Fibroblast of villous mesenchyme (primary cell): ENCODE data around the gene ARIH2. TPM values are rescaled to one million over a fixed set of nuclear protein-coding genes. Genes with fewer than 3 reads are reported as not detected.

Experiments
- DNase-seq: peaks from one replicate; pipeline ENCODE4 v3.0.0-alpha.2; 2010; ENCODE audit warnings: low read depth
- H3K4me3 ChIP-seq: 2 replicates; pipeline ENCODE4 v1.5.1; 2011; ENCODE audit warnings: low read depth, mild to moderate bottlenecking, low read length
- total RNA-seq: library from RNA; depleted of rRNA; stranded (reverse); fragments of >200 nt; gene quantifications from 2 replicates; pipeline ENCODE4 v1.2.3, GENCODE V29; 2012
- TF ChIP-seq, protein P1 (sequence below): IDR thresholded peaks from 2 replicates; pipeline ENCODE4 v1.5.1; 2012; ENCODE audit warnings: low read depth, mild to moderate bottlenecking, low read length; ENCODE audit not compliant: insufficient read depth

The ARIH2 gene
- total RNA-seq, 1 donor, result 87.2 TPM

DNA sequence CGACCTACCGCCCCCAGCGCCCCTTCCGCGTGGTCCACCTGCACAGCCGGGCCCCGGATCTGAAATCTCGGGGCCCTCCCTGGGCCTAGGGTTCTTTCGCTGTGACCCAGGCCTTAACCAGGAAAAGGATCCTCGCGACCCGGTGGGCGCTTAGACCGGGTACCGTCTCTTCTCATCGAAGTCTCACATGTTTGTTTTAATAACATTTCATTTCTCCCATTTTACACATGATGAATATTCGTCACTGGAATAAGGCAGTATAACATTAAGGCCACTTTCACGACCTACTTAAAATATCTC, 100.0 kb downstream of the ARIH2 start:
- TF ChIP-seq, protein P1, sequence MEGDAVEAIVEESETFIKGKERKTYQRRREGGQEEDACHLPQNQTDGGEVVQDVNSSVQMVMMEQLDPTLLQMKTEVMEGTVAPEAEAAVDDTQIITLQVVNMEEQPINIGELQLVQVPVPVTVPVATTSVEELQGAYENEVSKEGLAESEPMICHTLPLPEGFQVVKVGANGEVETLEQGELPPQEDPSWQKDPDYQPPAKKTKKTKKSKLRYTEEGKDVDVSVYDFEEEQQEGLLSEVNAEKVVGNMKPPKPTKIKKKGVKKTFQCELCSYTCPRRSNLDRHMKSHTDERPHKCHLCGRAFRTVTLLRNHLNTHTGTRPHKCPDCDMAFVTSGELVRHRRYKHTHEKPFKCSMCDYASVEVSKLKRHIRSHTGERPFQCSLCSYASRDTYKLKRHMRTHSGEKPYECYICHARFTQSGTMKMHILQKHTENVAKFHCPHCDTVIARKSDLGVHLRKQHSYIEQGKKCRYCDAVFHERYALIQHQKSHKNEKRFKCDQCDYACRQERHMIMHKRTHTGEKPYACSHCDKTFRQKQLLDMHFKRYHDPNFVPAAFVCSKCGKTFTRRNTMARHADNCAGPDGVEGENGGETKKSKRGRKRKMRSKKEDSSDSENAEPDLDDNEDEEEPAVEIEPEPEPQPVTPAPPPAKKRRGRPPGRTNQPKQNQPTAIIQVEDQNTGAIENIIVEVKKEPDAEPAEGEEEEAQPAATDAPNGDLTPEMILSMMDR, result no peak
- peak overlapping the region; percentile 86 for H3K4me3 ChIP-seq
- peak; percentile 12 for DNase-seq

DNA sequence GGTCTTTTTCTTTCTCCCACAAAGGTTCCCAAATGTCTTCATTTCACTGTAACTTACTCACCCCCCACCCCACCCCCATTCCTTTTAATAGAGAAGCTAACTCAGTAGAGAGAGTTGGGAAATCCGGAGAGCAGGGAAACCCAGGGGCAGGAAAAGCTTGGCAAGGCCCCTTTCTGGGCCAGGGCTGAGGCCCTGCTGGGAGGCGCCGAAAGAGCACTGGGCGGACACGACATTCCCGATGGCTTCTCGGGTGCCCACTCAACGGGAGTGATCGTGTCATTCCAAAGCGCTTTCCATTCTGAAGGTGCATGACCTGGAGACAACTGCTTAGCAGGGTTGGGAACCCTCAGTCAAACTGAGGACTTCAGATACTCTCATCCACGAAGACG, 101.3 kb downstream of the ARIH2 start:
- peak overlapping the region; percentile 91 for H3K4me3 ChIP-seq
- TF ChIP-seq, protein P1, result no peak
- peak; percentile 52 for DNase-seq

DNA sequence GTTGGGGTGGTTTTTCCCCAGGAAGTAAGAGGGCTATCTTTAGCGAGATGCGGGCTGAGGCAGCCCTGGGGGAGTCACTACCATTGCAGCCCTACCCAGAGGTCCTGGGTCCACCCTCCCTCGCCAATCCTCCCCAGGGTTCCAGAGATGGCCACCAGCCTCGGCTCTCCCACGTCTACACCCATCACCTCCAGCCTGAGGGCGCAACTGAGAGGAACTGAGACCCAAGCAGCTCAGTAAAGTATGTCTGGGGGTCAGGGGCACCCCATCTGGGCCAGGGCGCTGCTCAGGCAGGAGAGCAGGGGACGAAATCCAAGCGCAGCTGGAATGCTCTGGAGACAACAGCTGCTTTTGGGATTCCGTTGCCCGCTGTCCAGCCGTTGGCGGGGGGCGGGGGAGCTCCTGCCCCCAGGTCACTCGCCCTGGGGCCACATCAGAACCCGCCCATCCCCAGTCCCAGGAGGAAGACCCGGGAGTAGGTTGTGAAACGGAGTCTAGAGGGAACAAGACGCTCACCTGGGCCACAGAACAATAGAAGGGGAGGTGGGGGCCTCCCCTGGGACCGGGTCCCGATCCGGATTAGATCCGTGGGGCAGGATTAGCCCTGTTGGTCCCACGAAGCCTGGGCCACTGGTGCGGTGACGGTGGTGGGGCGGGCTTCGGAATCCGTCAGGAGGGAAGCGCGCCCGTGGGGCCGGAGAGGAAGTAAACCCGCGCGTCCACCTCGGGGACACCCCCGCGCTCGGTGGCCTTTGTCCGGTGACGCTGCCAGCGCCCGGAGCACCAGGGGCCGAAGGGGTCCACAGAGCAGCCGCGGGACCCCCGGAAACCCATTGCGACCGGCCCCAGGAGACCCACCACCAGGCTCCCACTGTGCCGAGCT, 101.9 kb downstream of the ARIH2 start:
- TF ChIP-seq, protein P1, result no peak
- H3K4me3 ChIP-seq, result peak overlapping the region; percentile 91
- peak; percentile 16 for DNase-seq

DNA sequence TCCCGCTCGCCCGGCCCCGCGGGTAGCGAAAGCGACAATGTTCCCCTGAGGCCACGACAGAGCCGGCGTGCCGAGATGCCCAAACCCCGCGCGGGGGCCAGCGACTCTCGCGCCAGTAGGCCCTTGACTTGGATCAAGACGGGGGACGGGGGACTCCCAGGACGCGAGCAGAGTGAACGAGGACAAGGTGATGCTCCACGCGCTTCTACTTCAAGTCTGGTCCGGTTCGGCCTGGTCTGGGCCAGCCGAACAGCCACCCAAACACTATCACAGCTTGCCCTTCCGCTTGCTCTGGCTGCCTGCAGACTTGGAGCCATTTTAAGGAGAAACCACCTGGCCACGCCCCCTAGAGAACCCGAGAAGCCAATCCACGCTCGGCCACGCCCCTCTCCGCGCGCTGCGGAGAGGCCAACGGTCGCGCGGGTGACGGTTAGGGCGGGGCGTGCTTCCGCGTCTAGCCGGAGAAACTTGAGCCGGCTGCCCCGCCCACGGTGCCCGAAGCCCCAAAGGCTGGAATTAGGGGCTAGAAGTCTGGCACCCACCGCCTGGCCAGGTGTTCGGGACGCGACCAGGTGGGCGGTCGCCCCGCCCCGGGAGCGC, 102.7 kb downstream of the ARIH2 start:
- TF ChIP-seq, protein P1, result no peak
- H3K4me3 ChIP-seq, result peak overlapping the region; percentile 91
- DNase-seq, result peak; percentile 98

DNA sequence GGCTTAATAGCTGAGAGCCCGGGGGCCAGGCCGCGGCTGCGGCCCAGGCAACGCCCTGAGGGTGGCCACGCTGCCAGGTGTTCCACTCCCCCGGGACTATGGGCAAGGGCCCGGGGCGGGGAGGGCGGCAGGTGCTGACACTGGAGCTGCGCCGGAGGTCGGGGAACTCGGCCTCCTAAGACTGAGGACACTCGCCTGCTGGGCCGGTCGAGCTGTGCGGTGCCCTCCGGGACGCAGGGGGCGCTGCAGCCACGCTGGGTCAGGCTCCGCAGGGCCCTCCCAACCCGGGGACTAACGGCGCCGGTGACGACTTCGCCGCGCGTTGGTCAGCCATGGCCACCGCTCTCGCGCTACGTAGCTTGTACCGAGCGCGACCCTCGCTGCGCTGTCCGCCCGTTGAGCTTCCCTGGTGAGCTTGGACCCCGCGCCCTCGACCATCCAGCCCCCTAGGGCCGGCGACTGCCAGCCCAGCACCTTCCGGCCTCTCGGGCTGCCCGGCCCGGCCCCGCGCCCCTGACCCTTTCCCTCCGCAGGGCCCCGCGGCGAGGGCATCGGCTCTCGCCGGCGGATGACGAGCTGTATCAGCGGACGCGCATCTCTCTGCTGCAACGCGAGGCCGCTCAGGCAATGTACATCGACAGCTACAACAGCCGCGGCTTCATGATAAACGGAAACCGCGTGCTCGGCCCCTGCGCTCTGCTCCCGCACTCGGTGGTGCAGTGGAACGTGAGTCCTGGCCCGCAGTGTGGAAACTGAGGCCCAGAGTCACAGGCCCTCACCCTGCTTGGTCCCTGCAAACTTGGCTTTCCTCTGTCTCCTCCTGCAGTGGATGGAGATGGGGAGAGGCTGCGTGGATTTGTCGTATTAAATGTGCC, 103.4 kb downstream of the ARIH2 start, which contains the start of gene NDUFAF3:
NDUFAF3 (plus strand) TSS at position 309 of the 875 bp plus-strand sequence; CDS start at position 333, 24 bp downstream.
- DNase-seq, result peak; percentile 94
- H3K4me3 ChIP-seq, result peak within 1 kb of the TSS; percentile 91
- TF ChIP-seq, protein P1, result peak; percentile 91

DNA sequence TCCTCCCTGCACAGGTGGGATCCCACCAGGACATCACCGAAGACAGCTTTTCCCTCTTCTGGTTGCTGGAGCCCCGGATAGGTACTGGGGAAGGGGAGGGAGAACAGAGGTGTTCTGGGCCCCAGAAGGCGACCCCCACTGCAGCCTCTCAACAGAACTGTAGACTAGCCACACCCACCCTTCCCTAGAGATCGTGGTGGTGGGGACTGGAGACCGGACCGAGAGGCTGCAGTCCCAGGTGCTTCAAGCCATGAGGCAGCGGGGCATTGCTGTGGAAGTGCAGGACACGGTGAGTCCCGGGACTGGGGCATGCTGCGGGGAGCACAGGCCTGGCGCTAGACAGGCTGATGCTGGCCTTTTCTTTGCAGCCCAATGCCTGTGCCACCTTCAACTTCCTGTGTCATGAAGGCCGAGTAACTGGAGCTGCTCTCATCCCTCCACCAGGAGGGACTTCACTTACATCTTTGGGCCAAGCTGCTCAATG, 104.1 kb downstream of the ARIH2 start:
- TF ChIP-seq, protein P1, result no peak
- H3K4me3 ChIP-seq, result peak overlapping the region; percentile 91
- no peak for DNase-seq
